Sigmoid colon (tissue), 4 donors: ENCODE results near the gene LPAR1.

Experiments
- EP300 ChIP-seq, 4 donors: sonication (generic); formaldehyde crosslinking; IDR thresholded peaks; one replicate each; pipeline ENCODE4 v1.6.1; 2017; ENCODE audit warnings: antibody characterized with exemption in 4 of 4
- POLR2A ChIP-seq, 2 donors: fragments of 450-650 bp; IDR thresholded peaks; one replicate each; pipeline ENCODE4 v1.6.1; 2016; ENCODE audit warnings: antibody characterized with exemption in 2 of 2, mild to moderate bottlenecking in 2 of 2, moderate library complexity in 2 of 2
- POLR2AphosphoS5 ChIP-seq, 4 donors: sonication (generic); formaldehyde crosslinking; IDR thresholded peaks; one replicate each; pipeline ENCODE4 v1.6.1; 2017; ENCODE audit warnings: antibody characterized with exemption in 4 of 4
- TF ChIP-seq, protein P1 (sequence below), 4 experiments: fragments of 450-650 bp in 3 of 4; fragments of 200-600 bp in 1 of 4; IDR thresholded peaks; one replicate each; pipeline ENCODE4 v1.5.1; 2016 to 2019; ENCODE audit warnings: antibody characterized with exemption in 4 of 4, mild to moderate bottlenecking in 3 of 4, moderate library complexity in 2 of 4

DNA sequence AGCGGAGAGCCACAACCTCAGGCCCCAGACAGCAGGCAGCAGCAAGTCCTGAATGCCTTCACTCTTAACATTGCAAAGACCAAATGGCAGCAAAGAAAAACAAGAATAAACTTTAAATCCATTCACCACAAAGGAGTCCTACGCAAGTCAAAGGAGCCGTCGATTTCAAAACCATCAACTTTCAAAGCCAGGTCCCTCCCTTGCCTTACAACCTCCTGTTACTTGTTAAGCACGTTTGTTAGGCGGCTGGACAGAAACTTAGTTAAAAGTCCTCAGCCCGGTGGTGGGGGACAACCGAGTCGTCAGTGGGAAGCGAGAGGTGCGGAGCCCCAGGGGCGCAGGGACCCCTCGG is 938 bp downstream of the LPAR1 start:
- TF ChIP-seq, protein P1, sequence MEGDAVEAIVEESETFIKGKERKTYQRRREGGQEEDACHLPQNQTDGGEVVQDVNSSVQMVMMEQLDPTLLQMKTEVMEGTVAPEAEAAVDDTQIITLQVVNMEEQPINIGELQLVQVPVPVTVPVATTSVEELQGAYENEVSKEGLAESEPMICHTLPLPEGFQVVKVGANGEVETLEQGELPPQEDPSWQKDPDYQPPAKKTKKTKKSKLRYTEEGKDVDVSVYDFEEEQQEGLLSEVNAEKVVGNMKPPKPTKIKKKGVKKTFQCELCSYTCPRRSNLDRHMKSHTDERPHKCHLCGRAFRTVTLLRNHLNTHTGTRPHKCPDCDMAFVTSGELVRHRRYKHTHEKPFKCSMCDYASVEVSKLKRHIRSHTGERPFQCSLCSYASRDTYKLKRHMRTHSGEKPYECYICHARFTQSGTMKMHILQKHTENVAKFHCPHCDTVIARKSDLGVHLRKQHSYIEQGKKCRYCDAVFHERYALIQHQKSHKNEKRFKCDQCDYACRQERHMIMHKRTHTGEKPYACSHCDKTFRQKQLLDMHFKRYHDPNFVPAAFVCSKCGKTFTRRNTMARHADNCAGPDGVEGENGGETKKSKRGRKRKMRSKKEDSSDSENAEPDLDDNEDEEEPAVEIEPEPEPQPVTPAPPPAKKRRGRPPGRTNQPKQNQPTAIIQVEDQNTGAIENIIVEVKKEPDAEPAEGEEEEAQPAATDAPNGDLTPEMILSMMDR (IDR thresholded peaks at IDR 0.05): no peak
- TF ChIP-seq POLR2AphosphoS5 (IDR thresholded peaks at IDR 0.05): no peak
- TF ChIP-seq EP300 (IDR thresholded peaks at IDR 0.05): no peak
- no peak for TF ChIP-seq POLR2A (IDR thresholded peaks at IDR 0.05)
